B cell (primary cell): ENCODE data around the gene VBP1.

Experiments
- EZH2 ChIP-seq: IDR thresholded peaks from 2 replicates; pipeline ENCODE4 v1.6.1; 2012; ENCODE audit warnings: borderline replicate concordance, low read depth, mild to moderate bottlenecking, moderate library complexity, low read length; ENCODE audit not compliant: insufficient read depth, poor library complexity, severe bottlenecking
- TF ChIP-seq, protein P1 (sequence below): fragments of 200-600 bp; IDR thresholded peaks from one replicate; pipeline ENCODE4 v1.8.0; 2022; ENCODE audit warnings: antibody characterized with exemption, mild to moderate bottlenecking

DNA sequence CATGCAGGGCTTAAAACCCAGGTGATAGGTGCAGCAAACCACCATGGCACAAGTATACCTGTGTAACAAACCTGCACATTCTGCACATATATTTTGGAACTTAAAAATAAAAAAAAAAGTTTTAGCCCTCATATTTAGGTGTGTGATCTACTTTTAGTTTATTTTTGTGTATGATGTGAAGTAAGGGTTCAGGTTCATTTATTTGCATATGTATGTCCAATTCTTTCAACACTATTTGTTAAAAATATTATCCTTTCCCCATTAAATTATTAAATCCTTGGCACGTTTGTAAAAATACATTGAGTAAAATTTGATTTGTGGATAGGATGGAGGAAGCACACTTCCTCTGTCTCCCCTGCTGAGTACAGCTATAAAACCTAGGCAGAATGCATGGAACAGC, 35.1 kb downstream of the VBP1 start:
- TF ChIP-seq, protein P1, sequence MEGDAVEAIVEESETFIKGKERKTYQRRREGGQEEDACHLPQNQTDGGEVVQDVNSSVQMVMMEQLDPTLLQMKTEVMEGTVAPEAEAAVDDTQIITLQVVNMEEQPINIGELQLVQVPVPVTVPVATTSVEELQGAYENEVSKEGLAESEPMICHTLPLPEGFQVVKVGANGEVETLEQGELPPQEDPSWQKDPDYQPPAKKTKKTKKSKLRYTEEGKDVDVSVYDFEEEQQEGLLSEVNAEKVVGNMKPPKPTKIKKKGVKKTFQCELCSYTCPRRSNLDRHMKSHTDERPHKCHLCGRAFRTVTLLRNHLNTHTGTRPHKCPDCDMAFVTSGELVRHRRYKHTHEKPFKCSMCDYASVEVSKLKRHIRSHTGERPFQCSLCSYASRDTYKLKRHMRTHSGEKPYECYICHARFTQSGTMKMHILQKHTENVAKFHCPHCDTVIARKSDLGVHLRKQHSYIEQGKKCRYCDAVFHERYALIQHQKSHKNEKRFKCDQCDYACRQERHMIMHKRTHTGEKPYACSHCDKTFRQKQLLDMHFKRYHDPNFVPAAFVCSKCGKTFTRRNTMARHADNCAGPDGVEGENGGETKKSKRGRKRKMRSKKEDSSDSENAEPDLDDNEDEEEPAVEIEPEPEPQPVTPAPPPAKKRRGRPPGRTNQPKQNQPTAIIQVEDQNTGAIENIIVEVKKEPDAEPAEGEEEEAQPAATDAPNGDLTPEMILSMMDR, result no peak
- TF ChIP-seq EZH2, result no peak
